CD4-positive, alpha-beta T cell treated with Interleukin-15 for 1 hour (primary cell): ENCODE data around the gene GPBP1L1.
"Not testable (repeated sequence)": the region's sequence is repeated elsewhere in the genome, so short reads cannot be mapped to it uniquely, and the experiment has no call there.

ENCODE experiments used
- DNase-seq: peaks from one replicate; pipeline ENCODE4 v3.0.0-alpha.2; 2020

The GPBP1L1 gene

GRCh38 chr1:45679123-45679522, 7.2 kb downstream of the GPBP1L1 start:
- no peak for DNase-seq

DNA sequence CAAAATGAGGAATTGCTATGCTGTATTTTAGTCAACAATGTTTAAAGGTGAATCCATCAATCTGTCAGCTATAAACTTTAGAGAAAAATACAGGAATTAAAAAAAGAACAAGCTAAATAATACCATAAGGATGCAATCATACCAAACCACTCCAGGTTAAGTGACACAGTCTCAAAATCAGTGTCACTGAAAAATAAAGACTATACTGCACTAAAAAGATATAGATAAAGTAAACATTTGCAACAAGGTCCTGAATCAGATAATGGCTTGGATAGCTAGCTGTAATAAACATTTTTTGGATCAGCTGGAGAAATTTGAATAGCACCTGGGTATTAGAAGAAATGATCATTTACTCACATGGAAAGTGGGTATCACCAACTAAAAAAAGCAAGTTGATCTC, 7.8 kb downstream of the GPBP1L1 start:
- DNase-seq, result no peak

DNA sequence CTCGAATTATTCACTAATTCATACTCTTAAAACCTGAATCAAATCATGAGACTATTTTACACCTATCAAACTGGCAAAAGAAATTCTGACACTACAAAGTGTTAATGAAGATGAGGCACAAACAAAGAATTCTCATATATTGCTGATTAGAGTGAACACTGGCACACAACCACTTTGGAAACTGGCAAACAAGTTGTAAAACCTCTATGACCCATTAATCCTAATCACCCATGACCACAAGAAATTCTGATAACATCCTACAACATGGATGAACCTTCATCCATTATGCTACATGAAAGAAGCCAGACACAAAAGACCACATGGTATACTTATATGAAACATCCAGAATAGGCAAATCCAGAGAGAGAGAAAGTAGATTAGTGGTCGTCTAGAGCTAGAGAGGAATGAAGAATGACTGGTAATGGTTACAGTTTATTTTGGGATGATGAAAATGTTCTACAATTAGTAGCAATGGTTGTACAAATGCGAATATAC, 8.5 kb downstream of the GPBP1L1 start:
- DNase-seq, result no peak

GRCh38 chr1:45676553-45676952, 9.8 kb downstream of the GPBP1L1 start:
- DNase-seq, result not testable (repeated sequence)

- DNase-seq, result no peak
Observed at GRCh38 chr1:45674478-45674877, 11.9 kb downstream of the GPBP1L1 start.

DNA sequence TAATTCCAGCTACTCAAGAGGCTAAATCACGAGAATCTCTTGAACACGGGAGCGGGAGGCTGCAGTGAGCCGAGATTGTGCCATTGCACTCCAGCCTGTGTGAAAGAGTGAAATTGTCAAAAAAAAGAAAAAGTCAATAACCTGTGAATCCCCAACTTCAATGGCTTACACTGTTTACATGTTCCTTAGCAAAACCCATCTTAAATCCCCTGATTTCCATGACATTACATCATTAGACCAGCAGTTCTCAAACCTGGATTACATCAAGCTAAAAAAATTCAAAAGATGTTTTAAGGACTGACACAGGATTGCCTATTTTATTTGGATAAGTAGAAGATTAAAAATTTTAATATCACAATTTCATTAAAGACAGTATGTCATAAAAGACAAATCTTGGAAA, 12.4 kb downstream of the GPBP1L1 start:
- DNase-seq, result no peak

DNA sequence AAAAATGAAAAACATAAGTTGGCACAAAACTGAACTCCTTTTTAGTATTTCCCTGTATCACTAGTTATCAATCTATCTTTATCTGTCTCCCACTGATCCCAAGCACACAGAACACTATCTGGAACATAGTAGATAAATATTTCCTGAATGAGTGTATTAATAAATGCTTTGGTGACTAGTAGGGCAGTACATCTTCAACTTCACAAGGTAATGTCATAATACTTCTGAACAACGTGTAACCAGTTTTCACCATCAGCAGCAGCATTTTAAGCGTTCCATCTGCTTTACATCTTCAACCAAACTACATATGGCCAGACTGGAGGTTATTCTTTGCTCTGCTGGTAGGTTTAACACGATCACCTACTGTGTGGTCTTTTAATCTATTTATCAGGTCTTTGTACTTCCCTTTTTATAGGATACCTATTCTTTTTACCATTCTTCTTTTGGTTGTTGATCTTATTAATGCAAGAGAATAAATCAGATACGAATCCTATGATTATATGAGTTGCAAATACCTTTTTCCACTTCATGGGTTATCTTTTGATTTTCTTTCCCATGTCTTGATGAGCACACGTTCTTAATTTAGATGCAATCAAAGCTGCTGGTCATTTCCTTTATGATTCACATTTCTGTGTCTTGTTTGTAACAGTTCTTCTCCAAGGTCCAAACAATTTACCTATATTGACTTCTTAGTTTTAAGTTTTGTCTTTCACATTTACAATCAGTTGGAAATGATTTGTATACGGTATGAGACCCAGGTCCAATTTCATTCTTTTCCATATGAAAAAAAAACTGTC, 16.3 kb downstream of the GPBP1L1 start:
- DNase-seq, result no peak

- DNase-seq, result no peak
Observed at GRCh38 chr1:45669379-45669778, 17.0 kb downstream of the GPBP1L1 start.

- DNase-seq, result no peak
Observed at GRCh38 chr1:45668526-45668925, 17.8 kb downstream of the GPBP1L1 start.

GRCh38 chr1:45667321-45668111, 18.8 kb downstream of the GPBP1L1 start:
- DNase-seq, result no peak

DNA sequence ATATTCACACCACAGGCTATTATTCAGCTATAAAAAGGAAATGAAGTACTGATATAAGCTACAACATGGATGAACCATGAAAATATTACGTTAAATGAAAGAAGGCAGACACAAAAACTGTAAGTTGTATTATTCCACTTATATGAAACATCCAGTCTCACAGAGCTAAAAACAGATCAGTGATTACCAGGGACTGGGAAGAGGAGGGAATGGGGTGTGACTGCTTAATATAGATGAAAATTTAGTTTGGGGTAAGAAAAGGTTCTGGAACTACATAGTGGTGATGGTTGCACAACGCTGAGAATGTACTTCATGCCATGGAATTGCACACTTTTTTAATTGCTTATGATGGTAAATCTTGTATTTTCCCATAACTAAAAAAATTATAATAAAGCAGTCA, 19.5 kb downstream of the GPBP1L1 start:
- DNase-seq, result no peak

DNA sequence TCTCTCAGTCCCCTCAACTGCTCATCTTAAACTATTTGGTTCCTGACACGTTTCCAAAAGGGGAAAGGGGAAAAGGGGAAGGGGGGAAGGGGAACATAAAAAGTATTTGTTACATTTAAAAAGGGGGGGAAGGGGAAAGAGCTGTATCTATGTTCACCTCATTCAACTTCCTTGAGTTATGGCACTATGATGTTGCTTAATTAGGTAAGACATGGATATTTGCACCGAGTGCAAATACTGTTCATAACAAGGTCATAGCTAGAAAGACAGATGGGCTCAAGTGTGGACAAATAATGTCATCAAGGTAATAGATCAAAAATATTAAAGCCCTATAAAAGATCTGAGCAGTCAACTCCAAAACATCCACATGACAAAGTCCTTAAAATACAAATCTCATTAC, 26.0 kb downstream of the GPBP1L1 start:
- DNase-seq, result no peak

GRCh38 chr1:45659222-45659621, 27.1 kb downstream of the GPBP1L1 start:
- DNase-seq, result no peak

DNA sequence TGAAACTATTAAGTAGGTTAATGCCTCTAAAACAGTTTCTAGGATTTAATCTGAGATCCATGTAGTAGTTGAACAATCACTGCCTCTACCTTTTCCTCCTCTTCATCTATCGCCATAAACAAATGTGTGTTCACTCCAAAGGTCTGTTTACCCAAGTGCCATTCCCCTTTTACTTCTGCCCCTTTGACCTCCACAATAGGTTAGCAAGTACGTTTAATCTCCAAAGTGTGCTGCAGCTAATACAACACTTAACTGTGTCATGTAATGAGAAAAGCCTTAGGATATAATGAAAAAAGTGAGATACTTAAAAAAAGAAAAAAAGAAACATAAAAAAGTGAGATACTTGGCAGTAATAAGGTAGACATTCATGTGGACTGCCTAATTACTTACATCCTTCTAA, 28.2 kb downstream of the GPBP1L1 start:
- DNase-seq, result no peak

GRCh38 chr1:45656573-45657226, 29.6 kb downstream of the GPBP1L1 start:
- no peak for DNase-seq

- DNase-seq, result no peak
Observed at GRCh38 chr1:45654540-45655280, 31.6 kb downstream of the GPBP1L1 start.

DNA sequence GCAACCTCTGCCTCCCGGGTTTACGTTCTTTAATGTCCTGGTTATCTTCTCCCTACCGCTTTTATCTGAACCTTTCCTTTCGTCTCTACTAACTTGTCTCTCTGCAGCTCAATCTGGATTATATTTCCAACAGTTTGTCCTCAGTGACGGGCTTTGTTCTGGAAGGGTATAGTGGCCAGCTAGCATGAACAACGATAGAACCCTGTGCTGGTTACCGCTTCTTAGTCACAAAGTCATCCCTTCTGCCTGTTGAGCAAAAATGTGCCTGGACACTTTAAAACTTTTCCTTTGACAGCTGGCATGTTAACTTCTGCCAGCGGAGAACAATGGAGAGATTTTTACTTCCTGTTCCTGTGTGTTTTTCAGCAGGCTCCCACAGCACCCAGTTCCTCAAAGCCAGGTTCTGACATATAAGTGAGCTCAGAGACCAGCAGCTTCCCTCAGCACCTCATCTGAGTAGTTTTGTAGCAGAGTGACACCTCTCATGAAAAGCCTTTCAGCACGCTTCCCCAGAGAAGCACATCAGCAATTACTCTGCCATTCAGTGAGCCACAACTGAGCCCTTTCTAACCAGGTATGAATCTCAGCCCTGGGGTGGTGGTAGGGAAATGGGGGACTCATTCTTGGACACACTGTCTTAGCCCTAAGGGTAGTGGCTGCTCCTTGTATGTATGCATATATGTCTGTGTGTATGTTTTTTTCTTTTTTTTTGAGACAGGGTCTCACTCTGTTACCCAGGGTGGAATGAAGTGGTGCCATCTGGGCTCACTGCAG, 38.9 kb downstream of the GPBP1L1 start:
- DNase-seq, result no peak

GRCh38 chr1:45644661-45645060, 41.7 kb downstream of the GPBP1L1 start:
- no peak for DNase-seq

DNA sequence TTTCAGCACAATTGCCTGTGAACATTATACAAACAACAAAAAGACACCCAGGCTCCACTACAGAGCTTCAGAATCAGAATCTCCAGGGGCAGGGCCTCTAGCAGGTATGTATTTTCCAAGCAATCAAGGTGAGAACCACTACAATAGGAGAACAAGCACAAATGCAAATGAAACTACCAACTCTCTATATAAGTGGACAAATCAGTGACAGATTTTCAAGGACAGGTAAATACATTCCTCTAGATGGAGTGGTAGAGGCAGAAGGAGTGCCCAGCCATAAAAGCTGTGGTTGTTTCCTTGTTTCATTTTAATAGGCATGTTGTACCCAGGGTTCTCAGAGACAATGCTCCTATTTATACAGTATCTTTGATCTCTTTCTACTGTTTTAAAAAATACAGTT, 42.4 kb downstream of the GPBP1L1 start:
- DNase-seq, result no peak

GRCh38 chr1:45643321-45643720, 43.0 kb downstream of the GPBP1L1 start:
- no peak for DNase-seq

- DNase-seq, result no peak
Observed at GRCh38 chr1:45640293-45640692, 46.0 kb downstream of the GPBP1L1 start.

GRCh38 chr1:45635211-45635610, 51.1 kb downstream of the GPBP1L1 start:
- no peak for DNase-seq
